OCI-LY1 (cell line): ENCODE measurements around the gene NDUFAF2.
"Not testable (repeated sequence)": the region's sequence is repeated elsewhere in the genome, so short reads cannot be mapped to it uniquely, and the experiment has no call there.

ENCODE experiments used
- H2AFZ ChIP-seq: fragments of 200-600 bp; sonication (generic), shearing (Covaris generic); 2 replicates; pipeline ENCODE4 v1.6.0; 2014; ENCODE audit warnings: antibody characterized with exemption, mild to moderate bottlenecking, low read length
- H3F3A ChIP-seq: fragments of 200-600 bp; sonication (generic), shearing (Covaris generic); 2 replicates; pipeline ENCODE4 v1.6.0; 2014; ENCODE audit warnings: mild to moderate bottlenecking, antibody characterized with exemption, low read length, moderate library complexity; ENCODE audit not compliant: insufficient read depth
- H3K27ac ChIP-seq: fragments of 200-600 bp; sonication (generic); 2 replicates; pipeline ENCODE4 v1.5.1; 2014; ENCODE audit warnings: low read length, mixed run types, mild to moderate bottlenecking, low read depth; ENCODE audit not compliant: poor library complexity, severe bottlenecking
- H3K27me3 ChIP-seq: fragments of 200-600 bp; sonication (generic); 2 replicates; pipeline ENCODE4 v1.6.0; 2014; ENCODE audit warnings: antibody characterized with exemption, mild to moderate bottlenecking, low read length, moderate library complexity; ENCODE audit not compliant: insufficient read depth
- H3K36me3 ChIP-seq: fragments of 200-600 bp; sonication (generic); 2 replicates; pipeline ENCODE4 v1.6.1; 2014; ENCODE audit warnings: mild to moderate bottlenecking, antibody characterized with exemption, low read length, moderate library complexity, mixed read lengths; ENCODE audit not compliant: insufficient read depth
- H3K4me1 ChIP-seq: fragments of 200-600 bp; sonication (generic); 2 replicates; pipeline ENCODE4 v1.5.1; 2014; ENCODE audit warnings: mild to moderate bottlenecking, low read length, moderate library complexity; ENCODE audit not compliant: insufficient read depth, severe bottlenecking
- H3K4me2 ChIP-seq: fragments of 200-600 bp; sonication (generic), shearing (Covaris generic); 2 replicates; pipeline ENCODE4 v1.6.1; 2014; ENCODE audit warnings: low read length
- H3K4me3 ChIP-seq: fragments of 200-600 bp; sonication (generic); 2 replicates; pipeline ENCODE4 v1.5.1; 2014; ENCODE audit warnings: low read length, low read depth, mild to moderate bottlenecking, mixed read lengths; ENCODE audit not compliant: poor library complexity, severe bottlenecking
- H3K79me2 ChIP-seq: fragments of 200-600 bp; shearing (Covaris generic); 2 replicates; pipeline ENCODE4 v1.6.1; 2016; ENCODE audit warnings: mixed run types, low read length, mixed read lengths; ENCODE audit not compliant: insufficient read depth
- H3K9ac ChIP-seq: fragments of 200-600 bp; sonication (generic), shearing (Covaris generic); 2 replicates; pipeline ENCODE4 v1.6.1; 2014; ENCODE audit warnings: mild to moderate bottlenecking, low read length, mixed read lengths
- H3K9me2 ChIP-seq: fragments of 200-600 bp; sonication (generic), shearing (Covaris generic); 2 replicates; pipeline ENCODE4 v1.6.1; 2014; ENCODE audit warnings: low read depth, mild to moderate bottlenecking, low read length, mixed read lengths
- H3K9me3 ChIP-seq: fragments of 200-600 bp; shearing (Covaris generic); 2 replicates; pipeline ENCODE4 v1.6.1; 2014; ENCODE audit warnings: low read length, mixed read lengths
- H4K20me1 ChIP-seq: fragments of 200-600 bp; sonication (generic), shearing (Covaris generic); 2 replicates; pipeline ENCODE4 v1.6.0; 2016; ENCODE audit warnings: mild to moderate bottlenecking, low read length; ENCODE audit not compliant: insufficient read depth
- EZH2 ChIP-seq: fragments of 200-600 bp; sonication (generic), shearing (Covaris generic); IDR thresholded peaks from 2 replicates; pipeline ENCODE4 v1.8.0; 2017; ENCODE audit warnings: borderline replicate concordance, mixed run types, mild to moderate bottlenecking, antibody characterized with exemption, low read length, moderate library complexity, mixed read lengths
- TF ChIP-seq, protein P1 (sequence below): fragments of 200-600 bp; sonication (generic), shearing (Covaris generic); IDR thresholded peaks from 2 replicates; pipeline ENCODE4 v1.5.1; 2017; ENCODE audit warnings: mild to moderate bottlenecking, antibody characterized with exemption, low read length, moderate library complexity, mixed read lengths

The NDUFAF2 gene

DNA sequence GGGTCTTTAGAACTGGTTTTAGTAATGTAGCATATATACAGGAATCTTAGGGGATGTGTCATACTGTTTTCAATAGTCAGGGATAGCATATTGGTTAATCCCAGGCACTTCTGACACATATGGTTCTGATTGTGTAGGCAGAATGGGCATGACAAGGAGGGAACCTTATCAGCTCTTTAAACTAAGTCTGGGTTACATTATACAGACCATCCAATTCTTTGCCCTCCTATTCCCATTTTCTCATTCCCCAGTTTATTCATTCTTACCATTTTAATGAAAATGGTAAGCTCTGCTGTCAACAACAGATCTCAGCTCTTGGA lies 85.1 kb downstream of the NDUFAF2 start:
- Histone ChIP-seq H3K9ac (no peak overlapping the region), H3K4me3 (no peak overlapping the region), H4K20me1 (no peaks in the 10 kb centered on the region), H3K4me1 (no peaks in the 10 kb centered on the region), H3K36me3 (no peaks in the 10 kb centered on the region), H3K79me2 (no peaks in the 10 kb centered on the region), H3K9me3 (no peaks in the 10 kb centered on the region), H3F3A (no peaks in the 10 kb centered on the region), H3K4me2 (no peak overlapping the region), H3K27me3 (no peaks in the 10 kb centered on the region), H2AFZ (no peak overlapping the region), H3K27ac (no peak overlapping the region), H3K9me2 (no peaks in the 10 kb centered on the region)
- TF ChIP-seq, protein P1, sequence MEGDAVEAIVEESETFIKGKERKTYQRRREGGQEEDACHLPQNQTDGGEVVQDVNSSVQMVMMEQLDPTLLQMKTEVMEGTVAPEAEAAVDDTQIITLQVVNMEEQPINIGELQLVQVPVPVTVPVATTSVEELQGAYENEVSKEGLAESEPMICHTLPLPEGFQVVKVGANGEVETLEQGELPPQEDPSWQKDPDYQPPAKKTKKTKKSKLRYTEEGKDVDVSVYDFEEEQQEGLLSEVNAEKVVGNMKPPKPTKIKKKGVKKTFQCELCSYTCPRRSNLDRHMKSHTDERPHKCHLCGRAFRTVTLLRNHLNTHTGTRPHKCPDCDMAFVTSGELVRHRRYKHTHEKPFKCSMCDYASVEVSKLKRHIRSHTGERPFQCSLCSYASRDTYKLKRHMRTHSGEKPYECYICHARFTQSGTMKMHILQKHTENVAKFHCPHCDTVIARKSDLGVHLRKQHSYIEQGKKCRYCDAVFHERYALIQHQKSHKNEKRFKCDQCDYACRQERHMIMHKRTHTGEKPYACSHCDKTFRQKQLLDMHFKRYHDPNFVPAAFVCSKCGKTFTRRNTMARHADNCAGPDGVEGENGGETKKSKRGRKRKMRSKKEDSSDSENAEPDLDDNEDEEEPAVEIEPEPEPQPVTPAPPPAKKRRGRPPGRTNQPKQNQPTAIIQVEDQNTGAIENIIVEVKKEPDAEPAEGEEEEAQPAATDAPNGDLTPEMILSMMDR, result no peak
- TF ChIP-seq EZH2, result no peak

DNA sequence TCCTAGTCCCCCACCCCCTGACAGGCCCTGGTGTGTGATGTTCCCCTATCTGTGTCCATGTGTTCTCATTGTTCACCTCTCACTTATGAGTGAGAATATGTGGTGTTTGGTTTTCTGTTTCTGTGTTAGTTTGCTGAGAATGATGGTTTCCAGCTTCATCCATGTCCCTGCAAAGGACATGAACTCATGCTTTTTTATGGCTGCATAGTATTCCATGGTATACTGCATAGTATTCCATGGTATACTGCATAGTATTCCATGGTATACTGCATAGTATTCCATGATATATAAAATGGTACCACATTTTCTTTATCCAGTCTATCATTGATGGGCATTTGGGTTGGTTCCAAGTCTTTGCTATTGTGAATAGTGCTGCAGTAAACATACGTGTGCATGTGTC lies 86.3 kb downstream of the NDUFAF2 start:
- H3K9me2 ChIP-seq, H3K9ac ChIP-seq, H3K9me3 ChIP-seq, H3K4me3 ChIP-seq, H3K79me2 ChIP-seq, H3K4me1 ChIP-seq, H3K36me3 ChIP-seq, H3K27me3 ChIP-seq, H3F3A ChIP-seq, H4K20me1 ChIP-seq, H3K27ac ChIP-seq, H3K4me2 ChIP-seq, H2AFZ ChIP-seq: not testable (repeated sequence)

DNA sequence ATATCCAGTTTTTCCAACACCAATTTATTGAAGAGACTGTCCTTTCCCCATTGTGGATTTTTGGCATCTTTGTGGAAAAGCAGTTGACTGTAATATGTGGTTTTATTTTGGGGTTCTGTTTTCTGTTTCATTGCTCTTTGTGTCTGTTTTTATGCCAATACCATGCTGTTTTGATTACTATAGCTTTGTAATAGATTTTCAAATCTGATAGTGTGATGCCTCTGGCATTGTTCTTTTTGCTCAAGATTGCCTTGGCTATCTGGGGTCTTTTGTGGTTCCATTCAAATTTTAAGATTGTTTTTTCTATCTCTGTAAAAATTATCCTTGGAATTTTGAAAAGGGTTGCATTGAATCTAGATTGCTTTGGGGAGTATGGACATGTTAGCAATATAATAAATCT lies 99.5 kb downstream of the NDUFAF2 start:
- H3F3A ChIP-seq, result no peaks in the 10 kb centered on the region
- no peaks in the 10 kb centered on the region for H3K27me3 ChIP-seq
- H3K79me2 ChIP-seq, result no peaks in the 10 kb centered on the region
- peaks cover 5% of the 10 kb centered on the region for H3K9me3 ChIP-seq
- H2AFZ ChIP-seq, result no peak overlapping the region
- H3K4me3 ChIP-seq, result no peak overlapping the region
- no peak for TF ChIP-seq EZH2
- TF ChIP-seq, protein P1, result no peak
- no peak overlapping the region for H3K4me2 ChIP-seq
- no peaks in the 10 kb centered on the region for H3K4me1 ChIP-seq
- H3K9ac ChIP-seq, result no peak overlapping the region
- H3K9me2 ChIP-seq, result no peaks in the 10 kb centered on the region
- H3K36me3 ChIP-seq, result no peaks in the 10 kb centered on the region
- no peaks in the 10 kb centered on the region for H4K20me1 ChIP-seq
- no peak overlapping the region for H3K27ac ChIP-seq

DNA sequence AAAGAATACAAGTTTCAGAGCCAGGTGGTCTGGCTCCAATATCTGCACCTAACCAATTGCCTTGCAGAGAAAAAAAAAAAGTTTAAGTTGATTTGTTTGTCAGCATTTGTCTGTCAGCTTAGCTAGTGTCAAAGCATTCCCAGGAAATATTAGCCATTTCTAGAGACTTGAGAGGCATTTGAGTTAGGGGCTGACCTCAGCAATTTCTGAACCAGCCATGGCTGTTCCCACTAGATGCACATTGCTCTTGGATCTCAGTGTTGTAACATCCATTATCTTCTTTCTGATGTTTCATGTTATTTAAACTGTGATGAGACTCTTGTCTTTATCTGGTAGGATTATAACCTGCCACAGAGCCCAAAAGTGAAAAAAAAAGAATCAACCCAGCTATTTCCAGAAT lies 102.3 kb downstream of the NDUFAF2 start:
- Histone ChIP-seq H3K4me3 (no peak overlapping the region), H3K9me2 (no peaks in the 10 kb centered on the region), H3K9me3 (peaks cover 5% of the 10 kb centered on the region), H3K4me1 (no peaks in the 10 kb centered on the region), H3K27me3 (no peaks in the 10 kb centered on the region), H3F3A (no peaks in the 10 kb centered on the region), H3K27ac (no peak overlapping the region), H3K79me2 (no peaks in the 10 kb centered on the region), H3K4me2 (no peak overlapping the region), H3K9ac (no peak overlapping the region), H4K20me1 (no peaks in the 10 kb centered on the region), H2AFZ (no peak overlapping the region), H3K36me3 (no peaks in the 10 kb centered on the region)
- TF ChIP-seq, protein P1, result no peak
- no peak for TF ChIP-seq EZH2
